Measurements from ENCODE around the gene DIDO1.
"Not testable (repeated sequence)": the region's sequence is repeated elsewhere in the genome, so short reads cannot be mapped to it uniquely, and the experiment has no call there.

DIDO1 gene

GRCh38 chr20:62858058-62858830 lies 68.1 kb downstream of the DIDO1 start:
- Mint-ChIP-seq H3K36me3 (peaks cover 20 to 31% of the 10 kb centered on the region in 2 donors), H3K27me3 (no peaks in the 10 kb centered on the region), H3K4me3 (no peak overlapping the region), H3K9me3 (peaks cover 4 to 7% of the 10 kb centered on the region in 2 donors), H3K27ac (no peak overlapping the region), H3K4me1 (peaks cover 20 to 32% of the 10 kb centered on the region in 2 donors)
- ATAC-seq (replicated peaks), result no peak
- no peak for DNase-seq

- ATAC-seq (replicated peaks) (no peak), DNase-seq (no peak)
- Mint-ChIP-seq H3K9me3 (peaks cover 2 to 3% of the 10 kb centered on the region in 2 donors), H3K4me1 (peaks cover 17 to 29% of the 10 kb centered on the region in 2 donors), H3K27me3 (no peaks in the 10 kb centered on the region), H3K36me3 (peaks cover 27 to 37% of the 10 kb centered on the region in 2 donors), H3K4me3 (no peak overlapping the region), H3K27ac (no peak overlapping the region)
Observed at GRCh38 chr20:62856931-62857619, 69.2 kb downstream of the DIDO1 start.

- Mint-ChIP-seq H3K4me1 (peaks cover 11 to 26% of the 10 kb centered on the region in 2 donors), H3K27me3 (no peaks in the 10 kb centered on the region), H3K4me3 (no peak overlapping the region), H3K27ac (no peak overlapping the region), H3K36me3 (peaks cover 28 to 46% of the 10 kb centered on the region in 2 donors), H3K9me3 (no peaks in the 10 kb centered on the region)
- DNase-seq, result no peak
- no peak for ATAC-seq (replicated peaks)
Observed at GRCh38 chr20:62855120-62855519, 71.2 kb downstream of the DIDO1 start.

- peaks cover 28 to 49% of the 10 kb centered on the region in 2 donors for H3K36me3 Mint-ChIP-seq
- DNase-seq (no peak), ATAC-seq (replicated peaks) (no peak)
- H3K4me1 Mint-ChIP-seq, result peaks cover 8 to 19% of the 10 kb centered on the region in 2 donors
- H3K4me3 Mint-ChIP-seq, result no peak overlapping the region
- no peaks in the 10 kb centered on the region for H3K27me3 Mint-ChIP-seq
- no peaks in the 10 kb centered on the region for H3K9me3 Mint-ChIP-seq
- H3K27ac Mint-ChIP-seq, result no peak overlapping the region
Observed at GRCh38 chr20:62854121-62854520, 72.2 kb downstream of the DIDO1 start.

- H3K36me3 Mint-ChIP-seq, result peaks cover 28 to 48% of the 10 kb centered on the region in 2 donors
- not testable (repeated sequence) for H3K4me3 Mint-ChIP-seq; ATAC-seq (replicated peaks); H3K27ac Mint-ChIP-seq; DNase-seq; H3K27me3 Mint-ChIP-seq; H3K9me3 Mint-ChIP-seq
- H3K4me1 Mint-ChIP-seq, result peaks cover 5 to 17% of the 10 kb centered on the region in 2 donors
Observed at GRCh38 chr20:62853304-62853703, 73.0 kb downstream of the DIDO1 start.

GRCh38 chr20:62852841-62853240 lies 73.5 kb downstream of the DIDO1 start:
- no peak for DNase-seq
- Mint-ChIP-seq H3K9me3 (no peaks in the 10 kb centered on the region), H3K4me1 (peaks cover 3 to 12% of the 10 kb centered on the region in 2 donors), H3K27ac (no peak overlapping the region), H3K4me3 (no peak overlapping the region), H3K27me3 (no peaks in the 10 kb centered on the region), H3K36me3 (peaks cover 26 to 47% of the 10 kb centered on the region in 2 donors)
- no peak for ATAC-seq (replicated peaks)

GRCh38 chr20:62852196-62852595 lies 74.1 kb downstream of the DIDO1 start:
- Mint-ChIP-seq H3K4me3 (no peak overlapping the region), H3K27me3 (no peaks in the 10 kb centered on the region), H3K36me3 (peaks cover 25 to 46% of the 10 kb centered on the region in 2 donors), H3K27ac (no peak overlapping the region), H3K9me3 (no peaks in the 10 kb centered on the region), H3K4me1 (peaks cover 4 to 8% of the 10 kb centered on the region in 2 donors)
- no peak for ATAC-seq (replicated peaks)
- no peak for DNase-seq

- no peaks in the 10 kb centered on the region for H3K9me3 Mint-ChIP-seq
- ATAC-seq (replicated peaks) (no peak), DNase-seq (no peak)
- H3K4me1 Mint-ChIP-seq, result peaks cover 2 to 5% of the 10 kb centered on the region in 2 donors
- H3K36me3 Mint-ChIP-seq, result peaks cover 20 to 51% of the 10 kb centered on the region in 2 donors
- no peak overlapping the region for H3K4me3 Mint-ChIP-seq
- H3K27ac Mint-ChIP-seq, result no peak overlapping the region
- no peaks in the 10 kb centered on the region for H3K27me3 Mint-ChIP-seq
Observed at GRCh38 chr20:62850333-62850974, 75.9 kb downstream of the DIDO1 start.

- DNase-seq (no peak), ATAC-seq (replicated peaks) (no peak)
- Mint-ChIP-seq H3K27ac (no peak overlapping the region), H3K4me1 (peaks cover 2 to 5% of the 10 kb centered on the region in 2 donors), H3K9me3 (no peaks in the 10 kb centered on the region), H3K4me3 (no peak overlapping the region), H3K36me3 (peaks cover 17 to 54% of the 10 kb centered on the region in 2 donors), H3K27me3 (no peaks in the 10 kb centered on the region)
Observed at GRCh38 chr20:62849431-62849830, 76.9 kb downstream of the DIDO1 start.

GRCh38 chr20:62848917-62849316 lies 77.4 kb downstream of the DIDO1 start:
- ATAC-seq (replicated peaks); H3K27ac Mint-ChIP-seq; H3K4me3 Mint-ChIP-seq; H3K27me3 Mint-ChIP-seq; H3K4me1 Mint-ChIP-seq; H3K9me3 Mint-ChIP-seq; DNase-seq: not testable (repeated sequence)
- H3K36me3 Mint-ChIP-seq, result peaks cover 18 to 52% of the 10 kb centered on the region in 2 donors

- Mint-ChIP-seq H3K27ac (peak overlapping the region; percentile 6), H3K4me3 (no peak overlapping the region), H3K36me3 (peaks cover 11 to 40% of the 10 kb centered on the region in 2 donors), H3K27me3 (no peaks in the 10 kb centered on the region), H3K4me1 (peaks cover 2 to 5% of the 10 kb centered on the region in 2 donors), H3K9me3 (no peaks in the 10 kb centered on the region)
- no peak for DNase-seq
- ATAC-seq (replicated peaks), result no peak
Observed at GRCh38 chr20:62846166-62846890, 80.0 kb downstream of the DIDO1 start.

- Mint-ChIP-seq H3K9me3 (no peaks in the 10 kb centered on the region), H3K4me1 (peaks cover 1 to 2% of the 10 kb centered on the region in 2 donors), H3K27ac (peak overlapping the region; percentile 73), H3K4me3 (no peak overlapping the region), H3K27me3 (no peaks in the 10 kb centered on the region), H3K36me3 (peaks cover 8 to 36% of the 10 kb centered on the region in 2 donors)
- no peak for ATAC-seq (replicated peaks)
- no peak for DNase-seq
Observed at GRCh38 chr20:62845416-62846160, 80.7 kb downstream of the DIDO1 start.

GRCh38 chr20:62844182-62844581 lies 82.1 kb downstream of the DIDO1 start:
- Mint-ChIP-seq H3K27ac (no peak overlapping the region), H3K36me3 (peaks cover 10 to 28% of the 10 kb centered on the region in 2 donors), H3K4me3 (no peak overlapping the region)

More at GRCh38 chr20:62844182-62844581, 82.1 kb downstream of the DIDO1 start:
- H3K27me3 Mint-ChIP-seq, result no peaks in the 10 kb centered on the region
- H3K4me1 Mint-ChIP-seq, result peaks cover 2 to 5% of the 10 kb centered on the region in 2 donors
- DNase-seq (no peak), ATAC-seq (replicated peaks) (no peak)
- H3K9me3 Mint-ChIP-seq, result no peaks in the 10 kb centered on the region
